Left cardiac atrium (tissue), 4 donors: ENCODE results near the gene EMD. TPM values are rescaled to one million over a fixed set of nuclear protein-coding genes. Genes with fewer than 3 reads are reported as not detected.
"Not testable (repeated sequence)": the region's sequence is repeated elsewhere in the genome, so short reads cannot be mapped to it uniquely, and the experiment has no call there.

Experiments
- ATAC-seq, 2 donors: fragments of 200-7000 bp; cut with Tn5 transposase; one replicate each; pipeline ENCODE4 v1.9.1; 2020; ENCODE audit warnings: mild to moderate bottlenecking in 2 of 2, moderate library complexity in 2 of 2
- DNase-seq: peaks from one replicate; pipeline ENCODE4 v3.0.0-alpha.2; 2020
- intact Hi-C, 2 donors: fragments of 100-400 bp; cut with DNase I; formaldehyde crosslinking; loops; one replicate each; pipeline versions ENCODE4 v1.14.1 to v1.15.1; 2022 to 2023
- total RNA-seq, 2 donors: library from RNA; stranded (reverse); fragmentation: NEBNext Ultra II Directional; extraction: Animal tissue kit (Norgen Biotek cat#: 25700); gene quantifications; one replicate each; pipeline ENCODE4 v1.2.1, GENCODE V29; 2021
- donor health status: DM: no; HTN: yes; CAD: no.
- donor health status: DM: no; HTN: yes; CAD: no; lungs with severe emphysema.
- donor health status: DM: yes; HTN: yes; CAD: no.
- donor health status: Dilated cardiomyopathy.

EMD gene
- total RNA-seq, 2 donors from 2014 or later: 54.5 to 70.9 TPM

- ATAC-seq (no peak), DNase-seq (no peak)
- intact Hi-C loops: no loop called here
Observed at GRCh38 chrX:154383359-154384283, 4.5 kb downstream of the EMD start.

DNA sequence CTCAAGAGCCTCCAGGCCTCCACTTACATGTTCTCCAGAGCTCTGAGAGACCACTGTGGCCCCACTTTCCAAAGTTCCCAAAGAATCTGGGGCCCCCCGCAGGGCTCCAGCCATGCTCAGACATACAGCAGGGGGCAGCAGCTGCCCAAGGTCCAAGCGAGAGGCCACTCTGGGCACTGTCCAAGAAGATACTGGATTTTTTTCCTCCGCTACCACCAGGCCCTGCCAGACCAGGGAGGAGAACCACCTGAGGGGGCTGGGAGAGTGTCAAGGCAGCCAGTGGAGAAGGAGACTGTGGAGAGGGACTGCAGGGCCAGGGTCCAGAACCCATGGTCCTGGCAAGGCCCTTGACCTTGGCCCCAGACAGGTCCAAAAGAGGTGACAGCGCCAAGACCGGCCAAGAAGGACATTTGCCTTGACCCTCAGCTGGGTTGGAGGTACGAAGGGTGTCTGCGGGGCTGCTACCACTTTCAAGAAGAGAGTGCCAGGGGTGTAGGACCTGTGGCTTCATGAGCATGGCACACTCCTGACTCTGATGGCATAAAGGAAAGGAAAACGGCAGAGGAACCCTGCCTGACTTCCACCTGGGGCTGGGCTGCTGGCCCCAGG, 5.3 kb downstream of the EMD start:
- no peak for DNase-seq
- intact Hi-C loops: no loop called here

GRCh38 chrX:154388094-154388493, 9.0 kb downstream of the EMD start:
- ATAC-seq: peak; percentile 7 to 16
- DNase-seq, intact Hi-C loops: not testable (repeated sequence)

More for the DNA sequence above, 5.3 kb downstream of the EMD start:
- ATAC-seq: no peak

- intact Hi-C loops, DNase-seq: not testable (repeated sequence)
- ATAC-seq: peak in 1 of 2 donors; percentile 6
Observed at GRCh38 chrX:154388649-154389048, 9.6 kb downstream of the EMD start.

- DNase-seq, intact Hi-C loops: not testable (repeated sequence)
- ATAC-seq: peak; percentile 88 to 89
Observed at GRCh38 chrX:154389812-154390747, 11.0 kb downstream of the EMD start.

DNA sequence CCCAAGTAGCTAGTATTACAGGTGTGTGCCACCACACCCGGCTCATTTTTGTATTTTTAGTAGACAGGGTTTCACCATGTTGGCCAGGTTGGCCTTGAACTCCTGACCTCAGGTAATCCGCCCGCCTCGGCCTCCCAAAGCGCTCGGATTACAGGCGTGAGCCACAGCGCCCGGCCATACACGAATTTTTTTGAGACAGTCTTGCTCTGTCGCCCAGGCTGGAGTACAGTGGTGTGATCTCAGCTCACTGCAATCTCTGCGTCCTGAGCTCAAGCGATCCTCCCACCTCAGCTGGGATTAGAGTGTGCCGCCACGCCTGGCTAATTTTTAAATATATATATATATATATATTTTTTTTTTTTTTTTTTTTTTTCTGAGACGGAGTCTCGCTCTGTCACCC, 17.3 kb downstream of the EMD start:
- intact Hi-C loops, ATAC-seq, DNase-seq: not testable (repeated sequence)

- intact Hi-C loops: no loop called here
- DNase-seq (peak; percentile 85), ATAC-seq (peak; percentile 79 to 91)
Observed at GRCh38 chrX:154396973-154397887, 18.1 kb downstream of the EMD start.

DNA sequence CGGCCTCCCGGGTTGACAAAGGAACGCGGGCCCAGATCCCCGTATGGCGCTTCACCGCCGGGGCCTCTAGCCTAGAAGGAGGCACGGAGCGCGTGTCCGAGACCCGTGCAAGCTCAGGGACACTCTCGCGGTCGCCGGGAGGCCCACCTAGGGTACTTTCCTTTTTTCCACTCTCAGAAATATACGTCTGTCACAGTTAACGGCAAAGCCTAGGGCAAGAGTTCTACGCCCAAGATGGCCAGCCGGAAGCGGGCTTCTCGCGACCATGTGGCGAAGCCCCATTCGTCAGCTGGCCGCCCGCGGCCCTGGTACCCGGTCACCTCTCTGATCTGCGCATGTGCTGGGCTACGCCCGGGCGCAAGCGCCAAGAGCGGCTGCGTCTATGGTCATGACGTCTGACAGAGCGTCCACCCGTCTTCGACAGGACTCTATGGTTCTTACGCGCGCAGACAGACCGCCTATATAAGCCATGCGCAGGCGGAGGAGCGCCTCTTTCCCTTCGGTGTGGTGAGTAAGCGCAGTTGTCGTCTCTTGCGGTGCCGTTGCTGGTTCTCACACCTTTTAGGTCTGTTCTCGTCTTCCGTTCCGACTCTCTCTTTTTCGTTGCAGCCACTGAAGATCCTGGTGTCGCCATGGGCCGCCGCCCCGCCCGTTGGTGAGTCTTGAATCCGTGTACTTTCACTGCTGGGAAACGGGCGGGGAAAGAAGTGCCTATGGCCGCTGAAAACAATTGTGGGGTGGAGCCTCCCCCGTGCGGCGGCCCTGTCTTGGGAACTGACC, 19.0 kb downstream of the EMD start, which contains the start of gene RPL10:
Gene RPL10, plus strand, starts transcription at position 490 of the 780 bp plus-strand sequence. Its CDS starts 143 bp downstream, at position 633.
- intact Hi-C loops: no loop called here
- DNase-seq (peak; percentile 95), ATAC-seq (peak; percentile 91 to 92)

- ATAC-seq: peak; percentile 57 to 62
- intact Hi-C loops: no loop called here
Observed at GRCh38 chrX:154398668-154399526, 19.8 kb downstream of the EMD start.

GRCh38 chrX:154399527-154400368, 20.7 kb downstream of the EMD start:
- DNase-seq (no peak), ATAC-seq (no peak)
- intact Hi-C loops: no loop called here

More at GRCh38 chrX:154398668-154399526, 19.8 kb downstream of the EMD start:
- peak; percentile 87 for DNase-seq

GRCh38 chrX:154400369-154400817, 21.3 kb downstream of the EMD start:
- ATAC-seq: not testable (repeated sequence)

DNA sequence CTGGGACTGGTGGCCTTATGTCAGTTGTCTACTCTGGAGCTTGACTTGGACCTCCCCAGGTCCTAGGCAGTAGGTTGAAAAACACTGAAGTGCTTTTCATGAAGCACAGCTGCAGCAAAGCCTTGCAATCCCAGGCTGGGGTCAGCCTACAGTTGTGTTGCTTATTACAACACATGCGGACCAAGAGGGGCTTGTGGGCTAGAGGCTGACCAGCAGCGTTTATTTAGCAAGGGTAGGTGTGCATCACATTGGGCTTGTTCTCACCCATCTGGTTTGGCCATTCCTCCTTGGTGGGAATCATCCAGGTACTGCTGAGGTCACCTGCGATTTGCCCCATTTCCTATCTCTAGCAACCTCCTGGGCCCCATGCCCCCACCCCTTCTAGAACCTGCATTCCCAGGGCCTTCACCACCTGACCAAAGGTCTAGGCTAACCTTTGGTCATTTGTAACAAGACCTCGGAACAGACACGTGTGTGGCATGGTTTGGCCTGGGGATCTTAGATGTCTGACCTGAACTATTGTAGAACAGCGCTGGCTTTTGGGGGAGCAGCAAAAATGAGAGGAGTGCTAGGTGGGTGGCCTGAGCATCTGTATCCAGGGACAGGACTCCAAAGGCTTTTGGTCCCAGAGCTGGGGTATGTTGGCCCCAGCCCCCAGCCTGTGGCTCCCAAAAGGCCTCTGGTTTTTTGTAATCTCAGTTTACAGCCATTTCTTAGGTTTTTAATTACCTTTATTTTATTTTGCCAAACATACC, 22.1 kb downstream of the EMD start:
- intact Hi-C loops: no loop called here
- ATAC-seq (no peak), DNase-seq (no peak)

More at GRCh38 chrX:154400369-154400817, 21.3 kb downstream of the EMD start:
- DNase-seq, intact Hi-C loops: not testable (repeated sequence)

GRCh38 chrX:154401918-154402621, 23.0 kb downstream of the EMD start:
- DNase-seq (no peak), ATAC-seq (no peak)
- intact Hi-C loops: no loop called here

DNA sequence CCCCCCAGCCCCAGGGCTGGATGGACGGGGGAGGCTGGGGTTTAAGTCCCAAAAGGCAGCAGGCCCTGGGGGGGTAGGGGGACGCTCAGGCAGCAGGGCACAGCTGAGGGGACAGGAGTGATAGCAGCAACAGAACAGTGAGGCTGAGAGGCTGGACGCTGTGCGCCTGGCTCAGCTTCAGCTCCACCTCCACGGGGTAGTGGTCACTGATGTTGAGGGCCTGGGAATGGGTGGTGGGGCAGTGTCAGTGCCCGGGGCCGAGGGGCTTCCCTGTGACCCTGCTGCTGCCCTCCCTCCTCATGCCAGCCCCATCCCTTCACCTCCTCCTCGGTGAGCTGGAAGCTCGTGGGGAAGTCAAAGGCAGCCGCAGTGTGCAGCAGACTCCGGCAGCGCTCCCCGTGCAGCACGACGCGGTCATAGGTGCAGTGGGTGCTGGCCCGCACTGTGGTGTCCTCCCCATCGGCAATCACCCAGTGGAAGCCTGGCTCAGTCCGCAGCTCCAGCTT, 23.6 kb downstream of the EMD start:
- no peak for ATAC-seq
- intact Hi-C loops: no loop called here

More for the DNA sequence above, 23.6 kb downstream of the EMD start:
- DNase-seq: no peak
